Bronchial epithelial cell (primary cell): Measurements from ENCODE around the gene COMMD1. TPM values are rescaled to one million over a fixed set of nuclear protein-coding genes. Genes with fewer than 3 reads are reported as not detected.

Source experiments
- DNase-seq: peaks from one replicate; pipeline ENCODE4 v3.0.0-alpha.2; 2010; ENCODE audit warnings: low read depth
- FAIRE-seq: peaks from 2 replicates; lab custom pipeline; 2011; peaks lifted over from hg19 to GRCh38; lab: Jason Lieb, UNC
- H3K27me3 ChIP-seq: 2 replicates; pipeline ENCODE4 v1.5.1; 2011; ENCODE audit warnings: low read length; ENCODE audit not compliant: control insufficient read depth, insufficient read depth
- H3K36me3 ChIP-seq: 2 replicates; pipeline ENCODE4 v1.5.1; 2011; ENCODE audit warnings: low read length; ENCODE audit not compliant: control insufficient read depth, insufficient read depth
- H3K4me3 ChIP-seq: 2 replicates; pipeline ENCODE4 v1.5.1; 2011; ENCODE audit warnings: mild to moderate bottlenecking, low read depth, low read length, control low read depth
- total RNA-seq: library from RNA; depleted of rRNA; stranded (reverse); fragments of >200 nt; gene quantifications from 2 replicates; pipeline ENCODE4 v1.2.1, GENCODE V29; 2014
- TF ChIP-seq, protein P1 (sequence below): IDR thresholded peaks from 2 replicates; pipeline ENCODE4 v1.5.1; 2011; ENCODE audit warnings: mild to moderate bottlenecking, moderate library complexity, low read length, control low read depth, inconsistent platforms; ENCODE audit not compliant: insufficient read depth, severe bottlenecking

COMMD1 gene
- total RNA-seq, 1 donor from 2014 or later = 30.5 TPM

DNA sequence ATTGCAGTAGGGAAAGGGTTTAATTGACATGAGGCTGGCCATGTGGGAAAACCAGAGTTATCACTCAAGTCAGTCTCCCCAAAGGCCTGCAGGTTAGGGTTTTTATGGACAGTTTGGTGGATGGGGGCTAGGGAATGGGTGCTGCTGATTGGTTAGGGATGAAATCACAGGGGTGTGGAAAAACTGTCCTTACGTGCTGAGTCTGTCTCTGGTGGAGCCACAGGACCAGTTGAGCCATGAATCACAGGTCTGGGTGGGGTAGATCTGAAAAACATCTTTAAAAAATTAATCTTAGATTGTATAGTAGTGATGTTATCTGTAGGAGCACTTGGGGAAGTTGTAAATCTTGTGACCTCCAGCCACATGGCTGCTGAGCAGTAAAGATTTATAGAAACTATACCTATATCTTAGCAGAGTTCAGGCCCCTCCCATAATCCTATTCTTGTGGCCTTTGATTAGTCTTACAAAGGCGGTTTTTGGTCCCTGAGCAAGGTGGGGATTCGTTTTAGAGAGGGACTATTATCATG lies 139.6 kb downstream of the COMMD1 start:
- H3K4me3 ChIP-seq = no peak overlapping the region
- DNase-seq (peak; percentile 19), FAIRE-seq (no peak)
- TF ChIP-seq, protein P1, sequence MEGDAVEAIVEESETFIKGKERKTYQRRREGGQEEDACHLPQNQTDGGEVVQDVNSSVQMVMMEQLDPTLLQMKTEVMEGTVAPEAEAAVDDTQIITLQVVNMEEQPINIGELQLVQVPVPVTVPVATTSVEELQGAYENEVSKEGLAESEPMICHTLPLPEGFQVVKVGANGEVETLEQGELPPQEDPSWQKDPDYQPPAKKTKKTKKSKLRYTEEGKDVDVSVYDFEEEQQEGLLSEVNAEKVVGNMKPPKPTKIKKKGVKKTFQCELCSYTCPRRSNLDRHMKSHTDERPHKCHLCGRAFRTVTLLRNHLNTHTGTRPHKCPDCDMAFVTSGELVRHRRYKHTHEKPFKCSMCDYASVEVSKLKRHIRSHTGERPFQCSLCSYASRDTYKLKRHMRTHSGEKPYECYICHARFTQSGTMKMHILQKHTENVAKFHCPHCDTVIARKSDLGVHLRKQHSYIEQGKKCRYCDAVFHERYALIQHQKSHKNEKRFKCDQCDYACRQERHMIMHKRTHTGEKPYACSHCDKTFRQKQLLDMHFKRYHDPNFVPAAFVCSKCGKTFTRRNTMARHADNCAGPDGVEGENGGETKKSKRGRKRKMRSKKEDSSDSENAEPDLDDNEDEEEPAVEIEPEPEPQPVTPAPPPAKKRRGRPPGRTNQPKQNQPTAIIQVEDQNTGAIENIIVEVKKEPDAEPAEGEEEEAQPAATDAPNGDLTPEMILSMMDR = no peak
- no peaks in the 10 kb centered on the region for H3K27me3 ChIP-seq
- H3K36me3 ChIP-seq = no peaks in the 10 kb centered on the region

DNA sequence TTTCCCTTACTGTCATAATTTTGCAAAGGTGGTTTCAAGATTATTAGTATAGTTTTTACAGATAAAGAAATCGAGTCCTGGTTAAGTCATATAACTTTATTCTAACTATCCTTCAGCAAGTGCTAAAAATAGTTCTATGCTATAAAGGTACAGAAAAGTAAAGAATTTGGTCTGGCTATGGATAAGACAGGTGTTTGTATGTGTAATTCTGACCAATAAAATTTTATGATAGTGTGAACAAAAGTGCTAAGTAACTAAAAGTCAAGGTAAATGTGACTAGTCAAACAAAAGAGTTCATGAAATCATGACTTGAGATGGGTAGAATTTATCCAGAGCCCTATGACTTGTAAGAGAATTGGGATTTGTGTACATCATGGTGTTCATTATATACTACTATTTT lies 140.7 kb downstream of the COMMD1 start:
- TF ChIP-seq, protein P1 = no peak
- no peaks in the 10 kb centered on the region for H3K36me3 ChIP-seq
- DNase-seq = no peak
- no peaks in the 10 kb centered on the region for H3K27me3 ChIP-seq
- no peak for FAIRE-seq
- H3K4me3 ChIP-seq = no peak overlapping the region

DNA sequence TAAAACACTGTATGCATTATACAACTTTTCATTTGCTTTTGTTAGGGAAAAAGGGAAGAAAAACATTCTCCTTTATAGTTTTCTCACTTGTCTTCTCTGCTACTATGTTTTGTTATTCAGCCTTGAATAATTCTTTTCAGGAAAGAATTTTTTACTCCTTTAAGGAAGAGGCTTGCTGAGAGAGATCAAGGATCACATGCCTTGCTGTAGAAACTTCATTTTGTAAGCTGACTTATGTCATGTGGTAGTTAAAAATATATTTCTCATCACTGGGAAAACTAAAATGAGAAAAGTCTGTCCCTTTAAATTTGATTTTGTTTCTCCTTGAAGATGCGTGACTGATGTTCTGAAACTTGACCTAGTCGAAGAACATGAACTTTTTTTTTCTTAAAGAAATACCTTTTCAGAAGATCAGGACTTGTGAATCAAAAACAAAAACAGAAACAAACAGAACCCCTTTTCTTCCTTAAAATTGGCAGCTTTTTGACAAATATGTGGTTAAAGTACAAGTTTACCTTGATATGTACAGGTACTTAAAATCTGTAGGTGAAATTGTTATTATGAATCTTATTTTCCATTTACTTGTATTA lies 145.1 kb downstream of the COMMD1 start:
- Histone ChIP-seq H3K4me3 (no peak overlapping the region), H3K27me3 (no peaks in the 10 kb centered on the region), H3K36me3 (no peaks in the 10 kb centered on the region)
- no peak for FAIRE-seq
- DNase-seq = no peak
- TF ChIP-seq, protein P1 = no peak

DNA sequence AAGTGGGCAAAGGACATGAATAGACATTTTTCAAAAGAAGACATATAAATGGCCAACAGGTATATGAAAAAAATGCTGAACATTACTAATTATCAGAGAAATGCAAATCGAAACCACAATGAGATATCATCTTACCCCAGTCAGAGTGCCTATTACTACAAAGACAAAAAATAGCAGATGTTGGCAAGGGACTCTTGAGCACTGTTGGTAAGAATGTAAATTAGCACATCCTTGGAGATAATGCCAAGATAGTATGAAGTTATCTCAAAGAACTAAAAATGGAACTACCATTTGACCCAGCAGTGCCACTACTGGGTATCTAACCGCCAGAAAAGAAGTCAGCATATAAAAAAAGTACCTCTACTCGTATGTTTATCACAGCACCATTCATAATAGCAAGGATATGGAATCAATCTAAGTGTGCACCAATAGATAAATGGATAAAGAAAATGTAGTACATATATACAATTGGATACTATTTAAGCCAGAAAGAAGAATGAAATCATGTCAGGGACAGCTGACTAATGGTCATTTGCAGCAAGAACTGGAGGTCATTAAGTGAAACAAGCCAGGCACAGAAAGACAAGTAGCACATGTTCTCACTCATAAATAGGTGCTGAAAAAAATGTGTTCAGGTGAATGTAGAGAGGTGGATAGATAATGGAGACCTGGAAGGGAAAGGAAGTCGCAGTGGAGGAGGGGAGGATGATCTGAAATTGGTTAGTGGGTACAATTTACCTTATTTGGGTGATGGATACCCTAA lies 148.7 kb downstream of the COMMD1 start:
- no peak for FAIRE-seq
- TF ChIP-seq, protein P1 = no peak
- H3K36me3 ChIP-seq = no peaks in the 10 kb centered on the region
- no peak overlapping the region for H3K4me3 ChIP-seq
- H3K27me3 ChIP-seq = no peaks in the 10 kb centered on the region
- no peak for DNase-seq

DNA sequence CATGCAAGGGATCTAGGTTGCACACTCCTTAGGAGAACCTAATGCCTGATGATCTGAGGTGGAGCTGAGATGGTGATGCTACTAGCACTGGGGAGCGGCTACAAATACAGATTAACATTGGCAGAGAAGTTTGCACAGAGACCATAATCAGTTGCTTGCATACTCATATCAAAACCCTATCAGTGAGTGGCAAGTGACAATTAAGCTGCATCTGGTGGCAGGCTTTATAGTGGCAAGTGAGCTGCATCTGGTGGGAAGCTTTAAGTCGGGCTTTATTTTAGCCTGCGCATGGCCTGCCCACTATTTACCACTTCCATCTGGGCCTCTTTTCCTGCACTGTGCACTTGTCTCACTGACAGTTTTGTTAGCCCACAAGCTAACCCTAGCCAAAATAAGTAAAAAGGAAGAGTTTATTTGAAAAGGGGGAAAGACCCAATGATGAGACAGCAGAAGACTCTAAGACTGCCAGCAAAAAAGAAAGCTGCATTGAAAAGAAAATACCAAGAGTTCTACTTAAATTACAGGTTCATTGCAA lies 149.5 kb downstream of the COMMD1 start:
- DNase-seq (no peak), FAIRE-seq (no peak)

More for the DNA sequence above, 149.5 kb downstream of the COMMD1 start:
- TF ChIP-seq, protein P1 = no peak
- H3K36me3 ChIP-seq = no peaks in the 10 kb centered on the region
- no peaks in the 10 kb centered on the region for H3K27me3 ChIP-seq
- no peak overlapping the region for H3K4me3 ChIP-seq
